ENCODE measurements around the gene AK3. TPM values are rescaled to one million over a fixed set of nuclear protein-coding genes. Genes with fewer than 3 reads are reported as not detected.
"Not testable (repeated sequence)": the region's sequence is repeated elsewhere in the genome, so short reads cannot be mapped to it uniquely, and the experiment has no call there.

Gene AK3
- total RNA-seq, 2 experiments from 2014 or later: 32.6 to 41.0 TPM

- ChIA-PET CTCF (interaction anchor here (0.6 to 0.8 kb wide), 2 partner anchors 15 to 16 kb away, joined by 3 to 4 read pairs; no protein-coding TSS in a partner anchor), POLR2A (no interaction called here)
- peak; percentile 99 for ATAC-seq
- H3K36me3 Mint-ChIP-seq (ENCODE audit: low read depth): no peaks in the 10 kb centered on the region
- H3K27ac Mint-ChIP-seq: no peak overlapping the region
- H3K9me3 Mint-ChIP-seq (ENCODE audit: low read depth): no peaks in the 10 kb centered on the region
- H3K4me3 Mint-ChIP-seq: no peak overlapping the region
- DNase-seq: peak; percentile 57
- H3K4me1 Mint-ChIP-seq: peaks cover 6% of the 10 kb centered on the region
- intact Hi-C loops (cut with DNase I, micrococcal nuclease): loop anchor here in 1 of 2 experiments (10.0 kb wide), 1 partner anchor 95 kb away; no protein-coding TSS in a partner anchor
- H3K27me3 Mint-ChIP-seq: peaks cover 2% of the 10 kb centered on the region
Measured at GRCh38 chr9:4769321-4770080, 28.5 kb upstream of the AK3 start.

GRCh38 chr9:4768681-4769080 is 27.7 kb upstream of the AK3 start:
- no peak for ATAC-seq

GRCh38 chr9:4764033-4764432 is 23.0 kb upstream of the AK3 start:
- intact Hi-C loops (cut with DNase I, micrococcal nuclease): loop anchor here (5.0 to 10.0 kb wide), 5 partner anchors 33 to 678 kb away; partner anchors contain the start of gene INSL6 (in 1 of the 2)
- POLR2A ChIA-PET: no interaction called here
- ATAC-seq: no peak

More at GRCh38 chr9:4768681-4769080, 27.7 kb upstream of the AK3 start:
- Mint-ChIP-seq H3K36me3 (ENCODE audit: low read depth) (no peaks in the 10 kb centered on the region), H3K27ac (no peak overlapping the region), H3K9me3 (ENCODE audit: low read depth) (no peaks in the 10 kb centered on the region), H3K27me3 (peaks cover 2% of the 10 kb centered on the region), H3K4me3 (no peak overlapping the region), H3K4me1 (peaks cover 6% of the 10 kb centered on the region)
- ChIA-PET POLR2A (no interaction called here), CTCF (interaction anchor here (1.2 kb wide), 1 partner anchor 9 kb away, joined by 4 read pairs; no protein-coding TSS in a partner anchor)
- no peak for DNase-seq
- intact Hi-C loops (cut with DNase I, micrococcal nuclease): loop anchor here in 1 of 2 experiments (10.0 kb wide), 1 partner anchor 96 kb away; no protein-coding TSS in a partner anchor

GRCh38 chr9:4762886-4763541 is 22.0 kb upstream of the AK3 start:
- DNase-seq (peak; percentile 42), ATAC-seq (peak; percentile 40)
- ChIA-PET POLR2A (no interaction called here), CTCF (interaction anchor here (0.6 to 10.1 kb wide), 33 partner anchors 8 to 837 kb away, joined by 3 to 95 read pairs (median 3); partner anchors contain the start of genes JAK2 and RCL1)
- H3K27me3 Mint-ChIP-seq: peaks cover 7% of the 10 kb centered on the region
- H3K4me3 Mint-ChIP-seq: peak overlapping the region; percentile 43
- peak overlapping the region; percentile 55 for H3K27ac Mint-ChIP-seq
- H3K4me1 Mint-ChIP-seq: peaks cover 15% of the 10 kb centered on the region
- intact Hi-C loops (cut with DNase I, micrococcal nuclease): loop anchor here (1.0 to 10.0 kb wide), 12 partner anchors 30 to 838 kb away; partner anchors contain the start of genes INSL6 (in 1 of the 2) and RCL1 (in 1 of the 2)
- no peaks in the 10 kb centered on the region for H3K9me3 Mint-ChIP-seq (ENCODE audit: low read depth)
- no peaks in the 10 kb centered on the region for H3K36me3 Mint-ChIP-seq (ENCODE audit: low read depth)

More at GRCh38 chr9:4764033-4764432, 23.0 kb upstream of the AK3 start:
- Mint-ChIP-seq H3K27me3 (peaks cover 7% of the 10 kb centered on the region), H3K4me1 (peaks cover 15% of the 10 kb centered on the region), H3K36me3 (ENCODE audit: low read depth) (no peaks in the 10 kb centered on the region), H3K4me3 (no peak overlapping the region), H3K9me3 (ENCODE audit: low read depth) (no peaks in the 10 kb centered on the region), H3K27ac (no peak overlapping the region)
- no peak for DNase-seq
- CTCF ChIA-PET: interaction anchor here (0.7 to 10.1 kb wide), 10 partner anchors 9 to 825 kb away, joined by 3 to 95 read pairs (median 10); partner anchors contain the start of gene JAK2

- peaks cover 7% of the 10 kb centered on the region for H3K27me3 Mint-ChIP-seq
- POLR2A ChIA-PET: interaction anchor here (0.5 kb wide), 1 partner anchor 796 kb away, joined by 3 read pairs; no protein-coding TSS in a partner anchor
Measured at GRCh38 chr9:4762108-4762885, 21.3 kb upstream of the AK3 start.

GRCh38 chr9:4760122-4760521 is 19.1 kb upstream of the AK3 start:
- POLR2A ChIA-PET: no interaction called here
- H3K4me1 Mint-ChIP-seq: peaks cover 15% of the 10 kb centered on the region

More at GRCh38 chr9:4762108-4762885, 21.3 kb upstream of the AK3 start:
- Mint-ChIP-seq H3K36me3 (ENCODE audit: low read depth) (no peaks in the 10 kb centered on the region), H3K4me1 (peaks cover 15% of the 10 kb centered on the region), H3K4me3 (peak overlapping the region; percentile 43), H3K9me3 (ENCODE audit: low read depth) (no peaks in the 10 kb centered on the region), H3K27ac (peak overlapping the region; percentile 55)
- ATAC-seq (peak; percentile 86), DNase-seq (peak; percentile 90)
- CTCF ChIA-PET: interaction anchor here (0.6 to 10.1 kb wide), 36 partner anchors 8 to 838 kb away, joined by 3 to 95 read pairs (median 3); partner anchors contain the start of genes JAK2 and RCL1
- intact Hi-C loops (cut with DNase I, micrococcal nuclease): loop anchor here (1.0 to 10.0 kb wide), 11 partner anchors 31 to 839 kb away; partner anchors contain the start of genes INSL6 (in 1 of the 2) and RCL1 (in 1 of the 2)

GRCh38 chr9:4756420-4756819 is 15.4 kb upstream of the AK3 start:
- intact Hi-C loops (cut with DNase I, micrococcal nuclease): loop anchor here in 1 of 2 experiments (5.0 to 10.0 kb wide), 3 partner anchors 162 to 671 kb away; partner anchors contain the start of gene INSL6
- Mint-ChIP-seq H3K27me3 (peaks cover 6% of the 10 kb centered on the region), H3K4me1 (peaks cover 3% of the 10 kb centered on the region), H3K4me3 (no peak overlapping the region), H3K9me3 (ENCODE audit: low read depth) (no peaks in the 10 kb centered on the region), H3K27ac (no peak overlapping the region), H3K36me3 (ENCODE audit: low read depth) (no peaks in the 10 kb centered on the region)
- POLR2A ChIA-PET: interaction anchor here (1.0 kb wide), 1 partner anchor 10 kb away, joined by 4 read pairs; no protein-coding TSS in a partner anchor
- no peak for ATAC-seq
- CTCF ChIA-PET: interaction anchor here (0.7 to 10.1 kb wide), 7 partner anchors 10 to 231 kb away, joined by 3 to 95 read pairs (median 4); partner anchors contain the start of genes JAK2 and SPATA6L
- DNase-seq: no peak

More at GRCh38 chr9:4760122-4760521, 19.1 kb upstream of the AK3 start:
- ATAC-seq (no peak), DNase-seq (no peak)
- intact Hi-C loops (cut with DNase I, micrococcal nuclease): loop anchor here (5.0 to 10.0 kb wide), 5 partner anchors 37 to 682 kb away; partner anchors contain the start of gene INSL6 (in 1 of the 2)
- Mint-ChIP-seq H3K36me3 (ENCODE audit: low read depth) (no peaks in the 10 kb centered on the region), H3K27ac (no peak overlapping the region), H3K4me3 (no peak overlapping the region), H3K9me3 (ENCODE audit: low read depth) (no peaks in the 10 kb centered on the region), H3K27me3 (peaks cover 7% of the 10 kb centered on the region)
- CTCF ChIA-PET: interaction anchor here (0.7 to 10.1 kb wide), 33 partner anchors 8 to 860 kb away, joined by 3 to 95 read pairs (median 4); partner anchors contain the start of genes AK3, INSL6 and JAK2

- Mint-ChIP-seq H3K27ac (no peak overlapping the region), H3K36me3 (ENCODE audit: low read depth) (no peaks in the 10 kb centered on the region), H3K27me3 (peaks cover 2% of the 10 kb centered on the region), H3K4me1 (peaks cover 3% of the 10 kb centered on the region), H3K4me3 (no peak overlapping the region), H3K9me3 (ENCODE audit: low read depth) (no peaks in the 10 kb centered on the region)
- intact Hi-C loops (cut with DNase I, micrococcal nuclease): loop anchor here in 1 of 2 experiments (5.0 to 10.0 kb wide), 3 partner anchors 160 to 672 kb away; partner anchors contain the start of gene INSL6
- DNase-seq (no peak), ATAC-seq (no peak)
- POLR2A ChIA-PET: interaction anchor here (1.0 kb wide), 1 partner anchor 9 kb away, joined by 4 read pairs; no protein-coding TSS in a partner anchor
- CTCF ChIA-PET: interaction anchor here (0.7 to 10.1 kb wide), 6 partner anchors 8 to 238 kb away, joined by 3 to 95 read pairs (median 4); partner anchors contain the start of gene JAK2
Measured at GRCh38 chr9:4755026-4755609, 14.1 kb upstream of the AK3 start.

- CTCF ChIA-PET: interaction anchor here (0.7 to 1.8 kb wide), 3 partner anchors 9 to 61 kb away, joined by 3 to 8 read pairs (median 3); no protein-coding TSS in a partner anchor
- DNase-seq; H3K4me3 Mint-ChIP-seq; H3K27ac Mint-ChIP-seq; H3K9me3 Mint-ChIP-seq (ENCODE audit: low read depth); H3K4me1 Mint-ChIP-seq; H3K27me3 Mint-ChIP-seq; POLR2A ChIA-PET; ATAC-seq; H3K36me3 Mint-ChIP-seq (ENCODE audit: low read depth): not testable (repeated sequence)
- intact Hi-C loops (cut with DNase I, micrococcal nuclease): loop anchor here in 1 of 2 experiments (10.0 kb wide), 2 partner anchors 160 to 430 kb away; partner anchors contain the start of gene INSL6
Measured at GRCh38 chr9:4754530-4754929, 13.5 kb upstream of the AK3 start.

Data from activated CD4-positive, alpha-beta T cell treated with anti-CD3 and anti-CD28 coated beads for 36 hours (primary cell).